SW480 (cell line): ENCODE results near the gene CD5L.

ENCODE experiments used
- DNase-seq: peaks from one replicate; pipeline ENCODE4 v3.0.0-alpha.2; 2016; ENCODE audit warnings: low spot score

The CD5L gene

DNA sequence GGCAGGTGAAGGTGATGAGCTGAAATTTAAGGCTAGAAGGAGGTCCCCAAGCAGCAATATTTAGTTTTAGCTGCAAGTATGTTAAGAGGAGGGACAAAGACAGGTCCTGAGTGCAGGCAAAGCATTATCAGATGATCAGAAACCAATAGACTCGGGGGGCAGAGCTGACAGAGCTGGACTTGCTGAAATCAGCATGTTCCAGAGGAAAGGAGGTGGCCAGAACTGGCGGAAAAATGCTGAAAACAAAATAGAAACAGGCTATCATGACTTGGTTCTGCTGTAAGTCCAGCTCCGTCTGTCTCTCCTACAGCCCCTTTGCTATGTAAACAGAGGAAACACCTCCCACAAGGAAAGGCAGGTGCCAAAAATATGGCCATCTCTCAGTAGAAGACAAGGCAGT lies at the start of gene CD5L:
Gene CD5L (minus strand): TSS at position 101 of the 400 bp plus-strand sequence. CDS start 107 bp downstream, outside the sequence.
- DNase-seq: no peak

DNA sequence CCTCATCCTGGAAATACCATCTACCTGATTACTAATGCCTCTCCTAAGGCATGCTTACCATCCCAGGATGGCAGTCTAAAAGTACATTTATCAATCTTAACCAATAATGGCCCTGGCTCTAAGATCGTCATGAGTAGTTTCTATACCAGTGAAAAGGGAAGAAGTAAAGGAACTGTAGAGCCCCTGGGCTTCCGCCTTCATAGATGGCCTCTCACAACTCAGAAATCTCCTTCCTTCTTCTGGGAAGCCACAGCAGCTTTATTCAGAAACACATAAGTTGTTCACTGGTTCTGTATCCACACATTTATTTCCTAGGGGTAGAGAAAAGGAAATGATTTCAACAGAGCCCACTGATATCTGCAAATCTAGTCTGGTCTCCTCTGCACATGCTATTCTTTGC lies 41.0 kb upstream of the CD5L start:
- DNase-seq: no peak

DNA sequence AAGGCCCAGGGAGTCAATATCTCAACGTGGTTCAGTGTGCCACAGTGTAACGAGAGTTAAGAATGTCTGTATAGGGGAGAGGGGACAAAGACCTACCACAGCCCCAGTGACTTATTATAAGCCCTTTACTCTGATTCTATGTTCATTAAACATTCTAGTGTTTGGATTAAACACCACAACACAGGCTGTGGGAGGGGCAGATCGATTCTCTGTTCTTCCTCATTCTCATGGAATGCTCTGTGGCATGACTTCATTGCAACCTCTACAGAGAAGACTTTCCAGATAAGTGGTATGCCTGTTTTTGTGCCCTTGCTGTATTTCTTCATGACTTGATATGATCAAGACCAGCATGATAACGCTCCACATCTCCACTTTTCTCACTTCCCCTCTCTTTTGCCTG lies 39.0 kb upstream of the CD5L start:
- peak; percentile 2 for DNase-seq

DNA sequence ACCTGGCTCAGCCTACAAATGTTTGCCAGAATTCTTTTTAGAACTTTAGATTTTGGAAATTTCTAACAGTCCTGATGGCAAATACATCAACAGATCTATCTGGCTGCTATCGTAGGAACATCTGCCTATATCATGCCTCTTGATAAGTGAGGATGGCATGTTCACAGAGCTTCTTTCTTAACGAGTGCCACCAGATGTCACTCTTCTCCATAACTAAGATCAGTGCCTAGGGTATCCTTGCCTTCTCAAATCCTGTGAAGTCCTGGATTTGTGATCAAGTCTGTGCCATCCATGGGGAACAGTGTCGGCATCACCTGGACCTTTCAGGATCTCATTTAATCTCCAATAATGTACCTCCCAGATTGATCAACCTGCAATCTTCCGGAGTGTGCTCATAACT lies 36.5 kb upstream of the CD5L start:
- DNase-seq: peak; percentile 70

DNA sequence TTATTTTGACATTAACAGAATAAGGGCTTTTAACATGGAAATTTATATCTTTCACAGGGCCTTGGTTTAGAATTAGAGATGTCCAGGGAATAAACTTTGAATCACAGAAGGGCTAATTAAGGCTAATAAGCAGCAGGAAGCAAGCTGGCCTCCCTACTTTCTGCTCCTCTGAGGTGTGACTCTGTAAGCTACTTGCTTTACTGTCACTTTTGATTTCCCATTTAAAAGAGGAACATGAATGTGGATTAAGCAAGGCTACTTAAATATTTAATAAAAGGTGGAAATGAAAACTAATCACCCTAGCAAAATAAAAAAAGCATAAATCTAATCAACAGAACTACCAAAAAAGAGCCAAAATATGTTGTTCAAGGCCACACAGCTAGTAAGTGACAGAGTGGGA lies 28.9 kb upstream of the CD5L start:
- no peak for DNase-seq

DNA sequence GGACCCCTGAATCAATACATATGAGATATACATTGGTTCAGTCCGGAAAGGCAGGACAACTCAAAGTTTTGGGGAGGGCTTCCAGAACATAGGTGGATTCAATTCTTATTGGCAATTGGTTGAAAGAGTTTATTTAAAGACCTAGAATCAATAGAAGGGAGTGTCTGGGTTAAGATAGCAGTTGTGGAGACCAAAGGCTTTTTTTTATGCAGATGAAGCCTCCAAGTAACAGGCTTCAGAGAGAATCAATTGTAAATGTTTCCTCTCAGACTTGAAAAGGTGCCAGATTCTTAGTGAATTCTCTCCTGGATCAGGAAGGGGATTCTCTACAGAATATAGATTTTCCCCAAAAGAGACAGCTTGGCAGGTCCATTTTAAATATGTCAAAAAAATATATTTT lies 27.0 kb upstream of the CD5L start:
- no peak for DNase-seq

DNA sequence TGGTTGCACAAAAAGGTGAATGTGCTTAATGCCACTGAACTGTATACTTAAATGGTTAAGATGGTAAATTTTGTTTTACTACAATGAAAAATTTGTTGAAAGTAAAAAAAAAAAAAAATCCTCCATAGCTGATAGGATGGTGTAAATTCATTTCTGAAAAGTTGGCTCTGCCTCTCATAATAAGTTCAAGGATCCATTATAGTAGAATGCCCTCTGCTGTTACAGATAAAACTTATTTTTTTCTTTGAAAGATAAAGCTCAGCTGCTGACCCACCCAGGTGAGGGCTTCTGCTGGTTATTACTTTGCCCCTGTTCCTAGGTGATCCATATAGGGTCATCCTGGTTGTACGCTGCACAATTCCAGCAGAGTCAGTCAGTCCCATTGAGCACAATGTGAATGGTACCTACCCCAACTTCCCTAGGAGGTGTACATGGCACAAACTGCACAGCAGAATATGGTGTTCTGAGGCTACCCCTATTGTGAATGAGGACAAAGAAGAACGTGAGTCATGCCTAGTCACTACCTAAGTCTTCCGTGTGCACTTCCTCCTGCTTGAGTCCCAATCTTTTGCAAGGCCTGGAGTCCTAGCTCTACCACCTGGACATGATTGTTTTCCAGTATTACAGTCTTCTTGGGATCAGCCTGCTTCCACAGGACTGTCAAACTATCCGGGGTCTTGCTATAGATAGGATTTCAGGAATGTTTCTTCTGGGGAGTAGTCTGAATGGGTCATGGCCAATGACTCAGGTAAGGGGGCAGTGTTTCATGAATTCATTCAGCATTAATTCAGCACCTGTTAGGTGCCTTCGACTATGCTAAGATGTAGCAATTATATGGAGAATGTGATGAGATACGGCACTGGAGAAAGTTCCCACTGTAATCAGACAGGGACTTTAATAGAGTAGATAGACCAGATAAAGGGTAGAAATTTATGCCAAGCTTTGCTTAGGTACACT lies 20.8 kb upstream of the CD5L start:
- DNase-seq: peak; percentile 7

DNA sequence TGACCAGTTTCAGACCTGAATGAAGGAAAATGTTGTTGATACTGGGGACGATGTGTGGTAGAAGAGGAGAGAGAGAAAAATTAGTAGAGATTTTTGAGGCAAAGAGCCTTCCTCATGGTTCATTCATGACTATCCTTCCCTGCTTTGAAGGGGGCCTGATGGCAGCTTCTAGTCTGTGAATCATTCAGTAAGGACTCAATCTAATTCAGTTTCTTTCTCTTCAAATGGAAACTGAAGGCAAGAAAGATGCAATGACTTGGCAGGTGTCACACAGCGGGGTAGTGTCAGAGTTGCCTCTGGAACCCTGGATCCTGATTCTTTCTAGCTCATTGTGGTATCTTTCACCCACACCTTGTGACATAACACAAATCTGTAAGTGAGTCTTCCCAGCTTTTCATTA lies 14.9 kb upstream of the CD5L start:
- DNase-seq: no peak

DNA sequence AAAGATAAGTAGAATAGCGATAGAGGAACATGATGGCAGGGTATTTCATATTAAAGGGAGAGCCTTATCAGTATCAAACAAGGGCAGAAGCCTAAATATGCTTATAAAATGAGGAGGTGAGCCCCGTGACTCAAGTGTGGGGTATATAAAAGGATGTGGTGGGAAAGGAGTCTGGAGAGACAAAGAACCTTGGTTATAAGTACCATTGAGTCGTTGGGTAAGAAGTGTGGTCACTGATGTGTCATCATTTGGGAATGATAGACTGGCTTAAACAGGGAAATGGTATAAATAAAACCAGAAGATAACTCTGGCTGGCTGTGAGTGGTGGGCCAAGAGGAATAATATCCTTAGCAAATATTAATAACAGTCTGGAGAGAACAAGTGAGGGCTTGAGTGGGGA lies 10.9 kb upstream of the CD5L start:
- peak; percentile 19 for DNase-seq

DNA sequence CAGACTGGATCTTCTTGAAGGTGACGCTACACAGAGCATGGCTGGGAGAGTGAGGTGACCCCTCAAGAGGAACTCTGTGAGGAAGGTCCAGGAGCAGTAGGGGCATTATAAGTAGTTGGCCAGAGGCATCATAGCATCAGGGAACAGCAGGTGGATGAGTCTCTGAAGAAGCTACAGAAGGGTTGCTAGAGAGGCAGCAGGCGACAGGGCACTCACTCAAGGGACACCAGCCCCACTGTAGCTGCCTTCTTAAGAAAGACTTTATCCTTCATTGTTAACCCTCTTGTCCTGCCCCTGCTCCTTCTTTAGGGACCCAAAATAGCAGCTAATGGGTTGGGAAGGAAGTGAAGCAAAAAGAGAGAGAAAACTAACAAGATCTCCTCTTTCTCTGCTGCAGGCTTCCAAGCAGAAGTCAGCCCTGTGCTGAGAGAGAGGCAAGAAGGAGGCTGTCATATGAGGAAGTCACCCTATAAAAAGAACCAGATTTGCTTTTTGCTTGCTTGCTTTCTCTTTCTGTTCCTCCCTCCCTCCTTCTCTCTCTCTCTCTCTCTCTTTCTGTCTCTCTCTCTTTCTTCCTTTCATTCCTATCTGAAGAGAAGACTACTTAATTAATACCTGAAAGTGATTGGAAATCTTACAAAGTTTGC lies 7.7 kb upstream of the CD5L start:
- no peak for DNase-seq

DNA sequence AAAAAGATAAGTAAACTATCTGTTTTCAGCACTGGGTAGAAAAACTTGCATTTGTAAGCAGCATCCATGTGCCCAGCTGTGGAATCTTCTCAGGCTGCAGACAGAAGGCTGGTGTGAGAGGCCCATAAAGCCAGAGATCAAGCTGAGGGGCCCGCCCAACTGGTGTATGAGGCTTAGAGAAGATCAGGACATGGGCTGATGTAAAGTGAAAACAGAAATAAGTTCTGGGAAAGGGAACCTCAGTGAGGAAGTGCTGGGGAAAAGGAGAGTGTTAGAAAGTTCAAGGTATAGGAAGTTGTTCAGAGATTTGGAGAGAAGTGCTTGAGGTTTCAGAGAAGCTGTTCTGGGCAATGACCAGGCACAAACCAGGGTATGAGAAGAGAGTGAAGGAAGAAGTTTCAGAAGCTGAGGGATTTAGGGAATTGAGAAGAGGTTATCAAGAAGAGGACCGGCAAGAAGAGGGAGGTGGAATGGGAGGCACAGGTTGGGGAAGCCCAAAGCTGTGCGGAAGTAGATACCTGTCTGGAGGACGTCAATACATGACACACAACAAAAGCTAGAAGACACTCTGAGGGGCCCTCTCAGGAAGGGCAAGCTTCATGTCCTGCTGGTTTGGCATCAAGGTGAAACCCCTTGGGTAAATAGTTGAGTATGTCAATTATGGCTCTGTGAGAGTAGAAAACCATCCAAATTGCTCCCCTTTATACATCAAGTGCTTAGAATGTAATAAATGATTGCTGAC lies 2.7 kb upstream of the CD5L start:
- no peak for DNase-seq

DNA sequence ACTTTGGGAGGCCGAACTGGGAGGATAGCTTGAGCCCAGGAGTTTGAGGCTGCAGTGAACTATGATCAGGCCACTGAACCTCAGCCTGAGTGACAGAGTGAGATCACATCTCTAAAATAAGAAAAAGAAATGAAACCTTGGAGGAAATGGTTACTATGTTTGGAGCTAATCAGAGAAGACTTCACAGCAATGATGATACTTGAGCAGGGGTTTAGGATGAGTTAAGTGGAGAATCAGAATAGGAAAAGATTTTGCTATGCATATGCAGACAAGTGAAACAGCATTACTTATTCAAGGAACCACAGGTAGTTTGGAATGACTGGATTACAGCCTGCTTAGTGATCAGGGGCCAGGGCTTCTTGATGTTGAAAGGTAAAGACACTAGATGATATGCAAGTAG lies 1.3 kb upstream of the CD5L start:
- no peak for DNase-seq

DNA sequence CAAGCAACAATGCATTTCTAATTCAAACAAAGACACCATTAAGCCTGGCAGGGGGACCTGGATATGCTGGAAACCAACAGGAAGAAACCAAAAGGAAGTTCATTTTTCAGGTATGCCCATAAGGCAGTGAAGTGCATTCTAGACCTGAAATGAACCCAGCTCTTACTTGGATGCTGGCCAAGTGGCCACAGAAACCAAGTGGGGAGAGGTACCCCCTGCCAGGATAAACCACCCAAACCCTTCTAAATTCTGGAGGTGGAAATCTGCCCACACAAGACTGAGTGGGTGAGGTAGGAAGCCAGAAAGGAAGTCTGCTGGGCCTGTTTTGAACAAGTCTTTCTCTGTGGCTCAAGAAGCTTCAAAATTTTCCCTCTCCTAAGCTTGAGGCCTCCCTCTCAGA lies 2.6 kb downstream of the CD5L start:
- DNase-seq: no peak

DNA sequence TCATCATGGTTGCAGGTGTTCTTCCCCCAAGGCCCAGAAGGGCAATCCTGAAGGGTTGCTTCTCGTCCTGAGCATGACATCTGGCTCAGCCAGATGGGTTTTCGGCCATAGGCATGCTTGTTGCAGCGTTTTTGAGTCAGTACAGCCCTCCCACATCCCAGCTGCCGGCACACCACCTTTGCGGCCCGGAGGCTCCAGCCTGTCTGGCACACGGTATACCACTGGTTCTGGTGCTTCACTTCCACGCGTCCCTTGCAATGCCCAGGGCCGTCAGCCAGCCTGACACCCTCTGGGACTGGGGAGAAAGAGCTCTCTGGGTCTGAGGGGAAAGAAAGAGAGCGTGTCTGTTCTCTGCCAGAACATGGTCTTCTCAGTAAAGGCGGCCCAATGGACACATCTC lies 7.2 kb downstream of the CD5L start:
- no peak for DNase-seq

DNA sequence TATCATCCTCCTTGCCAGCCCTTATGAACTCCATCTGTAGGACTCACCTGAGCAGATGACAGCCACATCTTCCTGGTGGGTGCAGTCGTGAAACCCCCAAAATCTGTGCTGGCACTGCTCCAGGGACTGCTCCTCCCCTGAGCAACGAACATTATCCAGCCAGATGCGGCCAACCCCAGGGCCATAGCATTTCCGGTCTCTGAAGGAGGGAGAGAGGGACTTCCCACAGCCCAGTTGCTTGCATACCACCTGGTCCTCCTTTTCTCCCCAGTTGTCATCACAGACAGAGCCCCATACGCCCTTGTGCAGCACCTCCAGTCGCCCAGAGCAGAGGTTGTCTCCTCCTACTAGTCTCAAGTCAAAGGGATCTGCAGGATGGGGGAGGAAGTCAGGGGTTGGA lies 8.5 kb downstream of the CD5L start:
- DNase-seq: no peak

DNA sequence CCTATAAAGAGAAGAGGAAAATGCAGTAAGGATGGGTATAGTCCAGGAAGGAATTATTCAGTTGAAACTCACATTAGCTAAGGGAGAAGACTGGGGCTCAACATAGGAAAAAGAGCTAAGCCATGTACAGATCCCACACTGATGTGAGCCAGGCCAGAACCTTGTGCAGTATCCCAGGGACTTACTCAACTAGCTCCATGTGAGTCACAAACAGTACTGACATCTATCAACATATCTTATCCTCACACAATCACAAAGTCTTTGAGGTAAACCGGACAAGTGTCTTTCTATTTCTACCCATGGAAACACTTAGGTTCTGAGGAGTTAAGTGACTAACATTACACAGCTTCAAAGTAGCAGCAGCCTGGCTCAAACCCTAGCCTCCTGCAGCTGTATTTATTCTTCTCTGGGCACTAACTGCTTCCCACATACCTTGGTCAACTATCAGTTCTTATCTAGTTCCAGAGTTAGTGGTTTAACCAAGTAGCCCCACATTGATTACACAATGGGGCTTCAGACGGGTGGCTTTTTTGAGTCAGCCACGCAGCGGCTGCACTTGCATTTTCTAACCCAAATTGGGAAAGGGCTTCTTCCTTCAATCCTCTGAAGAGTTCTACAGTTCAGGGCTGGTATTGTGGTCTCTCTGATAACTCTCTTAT lies 9.5 kb downstream of the CD5L start:
- DNase-seq: no peak

DNA sequence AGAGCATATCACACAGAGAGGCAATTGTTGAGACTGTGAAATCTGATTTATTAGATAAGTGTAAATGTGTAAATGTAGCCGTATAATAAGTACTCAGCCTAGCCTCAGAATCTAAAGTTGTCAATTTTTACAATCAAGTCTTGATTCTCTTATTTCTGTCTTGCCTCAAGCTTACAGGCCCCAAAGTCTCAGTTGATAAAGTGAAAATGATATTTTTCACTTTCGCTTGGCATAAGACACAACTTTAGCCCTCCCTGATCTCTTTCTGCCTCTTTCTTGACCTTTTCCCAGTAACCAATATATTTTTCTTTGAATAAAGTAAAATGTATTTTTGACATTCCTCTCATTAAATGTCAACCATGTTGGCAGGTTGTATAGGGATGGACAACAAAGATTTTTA lies 10.7 kb downstream of the CD5L start:
- DNase-seq: no peak

DNA sequence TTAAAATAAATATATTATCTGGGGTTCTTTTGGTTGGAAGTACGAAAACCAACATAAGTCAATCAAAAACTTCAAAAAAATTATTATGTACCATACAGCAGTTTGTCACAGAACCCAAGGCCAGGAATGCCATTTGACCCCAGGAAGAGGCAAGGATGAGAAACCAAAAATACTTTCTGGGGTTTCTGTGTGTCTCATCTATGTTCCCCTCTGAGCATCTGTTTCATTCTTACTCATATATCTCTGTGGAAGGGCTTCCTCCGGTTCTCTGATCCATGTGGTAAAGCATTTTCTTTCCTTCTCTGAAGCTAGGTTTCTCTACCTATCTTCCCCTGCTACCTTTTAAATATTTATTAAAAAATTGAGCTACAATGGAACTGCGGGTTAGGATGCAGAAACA lies 11.9 kb downstream of the CD5L start:
- DNase-seq: no peak

DNA sequence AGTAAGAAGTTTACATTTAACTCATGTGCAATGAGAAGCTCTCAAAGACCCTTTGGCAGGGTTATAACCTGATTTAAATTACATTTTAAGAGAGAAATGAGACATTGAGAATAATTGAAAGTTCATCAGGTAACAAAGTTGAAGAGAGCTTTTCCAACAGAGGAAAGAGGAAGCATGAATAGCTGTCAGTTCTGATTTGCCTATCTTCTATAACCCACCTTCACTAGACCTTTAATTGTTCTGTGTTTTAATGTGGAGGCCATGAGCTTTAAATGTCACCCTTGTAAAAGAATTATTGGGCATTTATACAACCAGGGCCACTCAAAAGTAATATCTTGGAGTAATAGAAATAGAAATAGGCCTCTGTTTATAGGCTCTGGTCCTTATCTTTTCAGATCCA lies 12.4 kb downstream of the CD5L start:
- no peak for DNase-seq

DNA sequence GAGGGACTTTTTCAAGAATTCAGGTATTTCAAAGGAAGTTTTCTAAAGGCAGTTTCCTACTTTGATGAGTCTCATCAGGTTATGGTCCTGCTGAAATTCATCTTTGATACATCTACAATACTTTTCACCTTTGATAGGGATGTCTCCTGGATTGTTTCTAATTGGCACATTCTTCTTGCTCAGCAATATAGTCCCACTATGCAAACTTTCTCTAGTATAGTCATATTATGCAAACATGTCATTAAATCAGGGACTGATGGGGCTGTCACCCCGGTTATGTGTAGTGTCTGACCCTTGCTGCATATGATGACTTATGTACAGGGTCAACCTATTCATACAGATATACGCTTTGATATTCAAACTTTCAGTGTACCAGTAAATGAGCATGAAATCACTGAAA lies 21.3 kb downstream of the CD5L start:
- DNase-seq: no peak

DNA sequence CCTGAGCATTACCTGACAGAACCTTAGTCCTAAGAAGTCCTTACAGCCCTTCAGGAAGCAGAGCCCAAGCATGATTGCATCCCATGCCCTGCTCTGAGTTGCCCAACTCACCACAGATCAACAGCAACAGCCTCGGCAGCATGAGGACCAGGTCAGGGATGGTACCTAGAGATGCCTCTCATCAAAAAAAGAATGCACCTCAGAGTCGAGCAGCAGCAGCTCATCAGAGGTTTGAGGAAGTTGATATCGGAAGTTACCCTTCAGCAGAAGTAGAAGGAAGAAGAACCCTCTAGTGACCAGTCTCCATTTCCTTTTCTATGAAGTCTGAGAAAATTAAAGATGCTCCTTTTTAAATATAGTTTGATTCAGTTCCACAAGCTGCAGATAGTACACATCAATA lies 21.7 kb downstream of the CD5L start, which contains the start of gene FCRL1:
Gene FCRL1 (minus strand): TSS at position 225 of the 400 bp plus-strand sequence. CDS start 83 bp downstream, at position 142.
- no peak for DNase-seq

DNA sequence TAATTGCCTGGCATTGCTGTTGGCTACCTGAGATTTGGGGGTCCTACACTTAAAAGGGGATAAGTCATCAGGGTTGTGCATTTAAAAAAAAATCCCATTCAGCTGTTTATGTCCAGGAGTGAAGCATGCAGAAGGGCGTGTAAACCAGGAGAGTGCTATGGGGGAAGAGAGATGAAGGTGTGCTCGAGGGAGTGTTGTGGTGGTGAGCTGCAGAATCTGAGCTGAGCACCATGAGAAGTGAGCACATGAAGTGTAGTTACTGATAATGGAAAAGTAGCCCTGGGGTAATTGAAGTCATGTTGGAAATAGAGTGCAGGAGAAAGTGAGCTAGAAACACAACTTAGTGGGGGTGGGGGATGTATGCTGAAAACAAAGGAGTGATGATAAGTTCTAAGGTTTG lies 22.4 kb downstream of the CD5L start:
- DNase-seq: no peak
